Right atrium auricular region (tissue), 2 donors: ENCODE data around the gene PLAA. TPM values are rescaled to one million over a fixed set of nuclear protein-coding genes. Genes with fewer than 3 reads are reported as not detected.

Experiments
- DNase-seq: peaks from one replicate; pipeline ENCODE4 v3.0.0-alpha.2; 2019; ENCODE audit warnings: low spot score
- H3K27ac ChIP-seq, 2 donors: fragments of 200-600 bp; sonication (generic); 1 replicate in 1 of 2; 2 replicates in 1 of 2; pipeline ENCODE4 v1.5.1; 2016 to 2019
- H3K27me3 ChIP-seq, 2 donors: fragments of 200-600 bp; sonication (generic); one replicate each; pipeline versions ENCODE4 v1.5.1 to v1.6.0; 2017 to 2019
- H3K36me3 ChIP-seq: fragments of 200-600 bp; sonication (generic); one replicate; pipeline ENCODE4 v1.5.1; 2016
- H3K4me1 ChIP-seq, 2 donors: fragments of 200-600 bp; sonication (generic); one replicate each; pipeline versions ENCODE4 v1.5.1 to v1.6.0; 2017 to 2019
- H3K4me3 ChIP-seq, 2 donors: fragments of 200-600 bp; sonication (generic); 1 replicate in 1 of 2; 2 replicates in 1 of 2; pipeline ENCODE4 v1.5.1; 2017 to 2019; ENCODE audit warnings: mild to moderate bottlenecking in 1 of 2, moderate library complexity in 1 of 2
- H3K9me3 ChIP-seq, 2 donors: fragments of 200-600 bp; sonication (generic); one replicate each; pipeline ENCODE4 v1.5.1; 2019
- CTCF ChIP-seq, 2 donors: fragments of 200-600 bp; sonication (generic); IDR thresholded peaks; one replicate each; pipeline ENCODE4 v1.5.1; 2019; ENCODE audit warnings: antibody characterized with exemption in 2 of 2
- total RNA-seq, 2 donors: library from RNA; depleted of rRNA; stranded (reverse); fragments of >200 nt; gene quantifications; one replicate each; pipeline ENCODE4 v1.1.0, GENCODE V29; 2016

Gene PLAA
- total RNA-seq, 2 donors from 2014 or later = 19.7 to 24.4 TPM

DNA sequence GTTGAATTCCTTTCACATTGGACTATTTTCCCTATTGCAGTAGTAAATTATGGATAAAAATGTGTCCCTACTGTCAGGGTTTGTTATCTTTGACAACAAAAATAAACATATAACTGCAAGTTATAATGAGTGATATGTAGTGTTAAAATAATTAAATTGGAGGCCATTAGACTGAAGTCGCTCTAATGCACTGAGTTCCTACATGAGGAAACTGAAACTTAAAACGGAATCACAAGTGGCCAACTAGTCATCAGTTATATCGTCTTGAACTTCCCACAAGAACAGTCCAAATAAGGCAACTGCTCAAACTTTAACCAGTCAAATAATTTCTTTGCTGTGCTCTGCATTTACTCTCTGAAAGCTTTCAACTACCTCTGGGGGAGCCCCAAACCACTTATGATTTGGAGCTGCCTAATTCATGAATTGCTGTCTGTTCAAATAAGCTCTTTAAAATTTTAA, 7.0 kb upstream of the PLAA start:
- H3K27ac ChIP-seq = no peak overlapping the region
- TF ChIP-seq CTCF (IDR thresholded peaks at IDR 0.05) = no peak

GRCh38 chr9:26951794-26952193, 4.8 kb upstream of the PLAA start:
- Histone ChIP-seq H3K4me1 (peaks cover 0 to 16% of the 10 kb centered on the region in 2 donors), H3K36me3 (no peaks in the 10 kb centered on the region), H3K4me3 (no peak overlapping the region), H3K27me3 (no peaks in the 10 kb centered on the region), H3K27ac (no peak overlapping the region), H3K9me3 (no peaks in the 10 kb centered on the region)
- TF ChIP-seq CTCF (IDR thresholded peaks at IDR 0.05) = no peak
- DNase-seq = no peak

More for the DNA sequence above, 7.0 kb upstream of the PLAA start:
- no peak for DNase-seq
- H3K4me1 ChIP-seq = peaks cover 0 to 17% of the 10 kb centered on the region in 2 donors
- H3K27me3 ChIP-seq = no peaks in the 10 kb centered on the region
- no peaks in the 10 kb centered on the region for H3K36me3 ChIP-seq
- no peaks in the 10 kb centered on the region for H3K9me3 ChIP-seq
- H3K4me3 ChIP-seq = no peak overlapping the region

DNA sequence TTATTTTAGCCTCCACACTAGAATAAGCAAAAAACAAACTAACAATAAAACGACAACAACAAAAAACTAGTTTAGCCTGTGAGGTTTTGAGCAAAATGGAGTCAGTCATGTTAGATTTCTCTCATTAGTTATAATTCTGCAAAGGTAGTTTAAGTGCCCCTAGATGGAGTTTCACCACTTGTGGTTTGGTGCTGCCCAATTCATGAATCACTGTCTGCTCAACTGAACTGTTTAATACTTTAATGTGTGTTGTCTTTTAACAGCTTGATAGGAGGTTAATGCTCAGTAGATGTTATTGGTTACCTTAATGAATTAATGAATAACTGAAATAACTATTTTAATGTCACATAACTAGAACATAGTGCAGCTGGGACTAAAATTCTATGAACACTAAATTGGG, 3.5 kb upstream of the PLAA start:
- TF ChIP-seq CTCF (IDR thresholded peaks at IDR 0.05) = no peak
- no peak overlapping the region for H3K4me3 ChIP-seq
- H3K27me3 ChIP-seq = no peaks in the 10 kb centered on the region
- H3K4me1 ChIP-seq = peaks cover 0 to 20% of the 10 kb centered on the region in 2 donors
- H3K36me3 ChIP-seq = no peaks in the 10 kb centered on the region
- no peak overlapping the region for H3K27ac ChIP-seq
- no peak for DNase-seq
- no peaks in the 10 kb centered on the region for H3K9me3 ChIP-seq

DNA sequence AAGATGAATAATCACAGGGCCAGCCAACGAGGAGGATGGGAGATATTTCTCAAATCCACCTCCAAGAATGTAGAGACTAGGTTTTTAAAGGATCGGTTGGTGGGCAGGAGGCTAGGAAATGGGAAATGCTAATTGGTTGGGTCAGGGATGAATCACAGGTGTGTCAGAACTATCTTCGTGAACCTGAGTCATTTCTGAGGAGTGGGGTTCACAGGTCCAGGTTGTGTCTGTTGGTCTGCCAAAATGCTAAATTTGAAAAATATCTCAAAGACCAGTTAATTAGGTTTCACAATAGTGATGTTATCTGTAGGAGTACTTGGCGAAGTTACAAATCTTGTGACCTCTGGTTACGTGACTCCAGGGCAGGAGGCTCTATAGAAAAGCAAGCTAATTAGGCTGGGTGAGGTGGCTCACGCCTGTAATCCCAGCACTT, 2.6 kb upstream of the PLAA start:
- Histone ChIP-seq H3K4me3 (no peak overlapping the region), H3K27ac (no peak overlapping the region), H3K9me3 (no peaks in the 10 kb centered on the region), H3K36me3 (no peaks in the 10 kb centered on the region), H3K4me1 (peaks cover 0 to 23% of the 10 kb centered on the region in 2 donors), H3K27me3 (no peaks in the 10 kb centered on the region)
- TF ChIP-seq CTCF (IDR thresholded peaks at IDR 0.05) = no peak
- DNase-seq = no peak

- no peak for DNase-seq
- peak overlapping the region; percentile 74 to 98 for H3K4me3 ChIP-seq
- H3K27me3 ChIP-seq = no peaks in the 10 kb centered on the region
- peak overlapping the region; percentile 94 to 99 for H3K27ac ChIP-seq
- TF ChIP-seq CTCF (IDR thresholded peaks at IDR 0.05) = no peak
- H3K36me3 ChIP-seq = no peaks in the 10 kb centered on the region
- no peaks in the 10 kb centered on the region for H3K9me3 ChIP-seq
- H3K4me1 ChIP-seq = peaks cover 0 to 27% of the 10 kb centered on the region in 2 donors
Observed at GRCh38 chr9:26947736-26948135, 694 bp upstream of the PLAA start.

- DNase-seq = no peak
- TF ChIP-seq CTCF (IDR thresholded peaks at IDR 0.05) = no peak
- Histone ChIP-seq H3K27ac (no peak overlapping the region), H3K4me1 (peaks cover 0 to 27% of the 10 kb centered on the region in 2 donors), H3K27me3 (no peaks in the 10 kb centered on the region), H3K36me3 (no peaks in the 10 kb centered on the region), H3K4me3 (peak overlapping the region in 1 of 2 donors; percentile 98), H3K9me3 (no peaks in the 10 kb centered on the region)
Observed at GRCh38 chr9:26945591-26945990, 1.5 kb downstream of the PLAA start.
